ENCODE data around the gene PRKAG1. TPM values are rescaled to one million over a fixed set of nuclear protein-coding genes. Genes with fewer than 3 reads are reported as not detected.

The PRKAG1 gene
- total RNA-seq, result 87.3 and 92.3 TPM in 2 replicates

DNA sequence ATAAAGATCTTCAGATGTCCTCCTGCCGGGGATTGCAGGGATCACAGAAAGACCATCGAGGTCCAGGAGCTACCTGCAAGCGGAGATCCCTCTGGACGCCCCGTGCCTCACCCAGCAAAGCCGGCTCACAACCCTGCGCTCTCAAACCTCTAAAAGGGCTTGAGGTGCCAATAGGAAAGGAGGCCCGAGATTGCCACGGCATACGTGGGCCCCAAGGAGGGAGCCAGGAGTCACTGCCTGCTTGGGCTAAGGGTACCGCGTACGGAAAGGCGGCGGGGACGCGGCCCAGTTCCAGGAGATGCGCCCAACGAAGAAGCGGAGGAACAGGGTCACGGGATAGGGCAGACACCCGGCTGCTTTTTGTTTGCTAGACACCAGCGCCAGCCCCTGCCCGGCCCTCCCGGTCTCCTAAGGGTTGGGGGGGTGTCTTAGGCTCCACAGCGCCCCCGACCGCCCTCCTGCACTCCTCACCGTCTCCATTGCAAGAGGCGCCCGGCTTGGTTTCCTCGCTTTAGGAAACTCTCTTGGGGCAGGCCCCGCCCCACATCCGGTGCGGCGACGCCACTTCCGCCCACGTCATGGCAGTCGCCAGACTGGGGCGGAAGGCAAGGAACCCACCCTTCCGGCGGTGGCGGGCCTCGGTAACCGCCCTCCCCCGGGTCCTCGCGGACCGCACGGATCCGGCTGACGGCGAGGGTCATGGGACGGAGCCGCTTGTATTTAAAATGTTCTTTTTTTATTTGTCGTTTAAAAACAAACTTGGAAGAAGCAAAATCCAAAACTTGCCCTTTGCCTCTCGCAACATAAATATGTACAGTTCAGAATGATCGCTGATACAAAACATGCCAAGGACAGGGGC, at the start of gene PRKAG1:
Gene PRKAG1, minus strand, starts transcription at position 516 of the 859 bp plus-strand sequence. Its CDS starts 36 bp downstream, at position 480.

DNA sequence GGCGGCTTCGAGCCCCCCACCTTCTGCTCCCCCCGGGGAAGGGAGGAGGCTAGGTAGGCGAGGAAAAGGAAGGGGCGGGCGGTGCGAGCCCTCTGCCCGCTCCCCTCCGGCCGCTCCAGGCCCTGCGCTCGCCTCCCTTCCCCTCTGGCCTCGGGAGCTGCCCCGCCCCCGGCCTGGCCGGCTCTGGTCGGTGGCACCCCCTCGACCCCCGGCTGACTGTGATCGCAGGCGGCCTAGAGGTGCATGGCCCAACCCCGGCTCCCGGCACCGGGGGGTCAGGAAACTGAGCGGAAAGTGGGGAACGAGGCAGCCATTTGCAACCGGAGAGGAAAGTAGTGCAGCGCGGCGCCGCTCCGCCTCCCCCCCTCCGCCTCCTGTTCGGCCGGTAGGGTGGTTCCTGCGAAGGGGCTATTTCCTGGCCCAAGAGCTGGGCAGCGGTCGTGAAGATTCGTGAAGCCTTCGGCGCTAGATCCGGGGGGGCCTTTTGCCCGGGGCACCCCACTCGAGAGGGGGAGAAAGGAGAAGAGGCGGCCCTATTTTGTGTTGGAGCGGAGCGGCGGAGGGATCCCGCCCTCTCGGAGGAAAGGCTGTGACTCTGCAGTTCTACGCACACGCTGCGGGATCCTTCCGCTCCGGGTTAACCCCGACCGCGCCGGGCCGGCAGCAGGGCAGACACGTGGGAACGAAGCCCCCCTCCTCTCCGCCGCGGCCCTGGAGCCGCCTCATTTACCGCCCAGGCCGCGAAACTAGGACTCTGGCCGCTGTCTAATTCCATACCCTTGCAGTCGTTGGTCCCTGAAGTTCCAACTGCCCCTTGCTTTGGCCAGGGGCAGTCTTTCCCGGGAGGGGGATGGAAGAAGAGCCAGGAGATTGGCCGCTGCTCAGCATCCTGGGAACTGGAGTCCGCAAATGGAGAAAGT, 41.9 kb upstream of the PRKAG1 start, which contains the start of gene KMT2D:
Gene KMT2D, minus strand, starts transcription at position 558 of the 920 bp plus-strand sequence. CDS start 5,470 bp downstream, outside the sequence.

DNA sequence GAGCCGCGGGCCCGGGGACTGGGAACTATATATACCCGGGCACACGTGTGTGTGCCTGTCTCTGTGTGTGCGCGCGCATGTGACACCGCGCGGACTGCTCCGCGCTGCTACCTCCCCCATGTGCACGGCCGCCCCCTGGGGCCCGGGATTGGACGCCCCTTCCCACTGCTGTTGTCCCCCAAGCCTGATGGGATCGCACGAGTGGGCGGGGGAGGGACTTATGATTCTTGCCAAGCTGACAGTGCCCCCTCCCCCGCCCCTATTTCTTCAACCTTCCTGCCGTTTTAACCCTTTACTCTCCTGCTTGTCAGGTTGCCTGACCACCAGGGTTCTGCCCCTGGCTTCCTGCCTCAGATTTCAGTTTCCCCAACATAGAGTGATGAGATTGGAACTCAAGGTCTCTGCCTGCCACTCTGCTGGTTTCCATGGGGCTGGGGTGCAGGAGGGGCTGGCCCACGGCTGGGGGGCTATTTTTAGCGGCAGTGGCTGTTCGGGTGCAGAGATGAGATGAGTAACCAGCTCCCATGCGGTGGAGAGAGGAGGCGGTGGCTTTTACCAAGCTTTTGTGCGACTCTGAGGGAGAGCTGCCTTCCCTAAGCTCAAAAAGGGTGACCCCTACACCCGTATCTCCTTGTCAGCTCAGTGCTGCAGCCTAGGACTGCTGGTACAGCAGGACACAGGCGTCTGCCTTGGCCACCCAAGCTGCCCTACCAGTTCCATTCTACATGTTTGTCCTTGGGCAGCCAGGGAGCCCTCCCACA, 19.0 kb downstream of the PRKAG1 start, which contains the start of gene DDN:
Gene DDN, minus strand, starts transcription at position 5 of the 761 bp plus-strand sequence. CDS start 88 bp downstream, outside the sequence.

DNA sequence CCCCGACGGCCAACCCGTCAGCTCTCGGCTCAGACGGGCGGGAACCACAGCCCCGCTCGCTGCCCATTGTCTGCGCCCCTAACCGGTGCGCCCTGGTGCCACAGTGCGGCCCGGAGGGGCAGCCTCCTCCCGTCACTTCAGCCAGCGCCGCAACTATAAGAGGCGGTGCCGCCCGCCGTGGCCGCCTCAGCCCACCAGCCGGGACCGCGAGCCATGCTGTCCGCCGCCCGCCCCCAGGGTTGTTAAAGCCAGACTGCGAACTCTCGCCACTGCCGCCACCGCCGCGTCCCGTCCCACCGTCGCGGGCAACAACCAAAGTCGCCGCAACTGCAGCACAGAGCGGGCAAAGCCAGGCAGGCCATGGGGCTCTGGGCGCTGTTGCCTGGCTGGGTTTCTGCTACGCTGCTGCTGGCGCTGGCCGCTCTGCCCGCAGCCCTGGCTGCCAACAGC, 40.3 kb downstream of the PRKAG1 start, which contains the start of gene WNT1:
Gene WNT1, plus strand, starts transcription at position 32 of the 450 bp plus-strand sequence. Its CDS starts 329 bp downstream, at position 361.

DNA sequence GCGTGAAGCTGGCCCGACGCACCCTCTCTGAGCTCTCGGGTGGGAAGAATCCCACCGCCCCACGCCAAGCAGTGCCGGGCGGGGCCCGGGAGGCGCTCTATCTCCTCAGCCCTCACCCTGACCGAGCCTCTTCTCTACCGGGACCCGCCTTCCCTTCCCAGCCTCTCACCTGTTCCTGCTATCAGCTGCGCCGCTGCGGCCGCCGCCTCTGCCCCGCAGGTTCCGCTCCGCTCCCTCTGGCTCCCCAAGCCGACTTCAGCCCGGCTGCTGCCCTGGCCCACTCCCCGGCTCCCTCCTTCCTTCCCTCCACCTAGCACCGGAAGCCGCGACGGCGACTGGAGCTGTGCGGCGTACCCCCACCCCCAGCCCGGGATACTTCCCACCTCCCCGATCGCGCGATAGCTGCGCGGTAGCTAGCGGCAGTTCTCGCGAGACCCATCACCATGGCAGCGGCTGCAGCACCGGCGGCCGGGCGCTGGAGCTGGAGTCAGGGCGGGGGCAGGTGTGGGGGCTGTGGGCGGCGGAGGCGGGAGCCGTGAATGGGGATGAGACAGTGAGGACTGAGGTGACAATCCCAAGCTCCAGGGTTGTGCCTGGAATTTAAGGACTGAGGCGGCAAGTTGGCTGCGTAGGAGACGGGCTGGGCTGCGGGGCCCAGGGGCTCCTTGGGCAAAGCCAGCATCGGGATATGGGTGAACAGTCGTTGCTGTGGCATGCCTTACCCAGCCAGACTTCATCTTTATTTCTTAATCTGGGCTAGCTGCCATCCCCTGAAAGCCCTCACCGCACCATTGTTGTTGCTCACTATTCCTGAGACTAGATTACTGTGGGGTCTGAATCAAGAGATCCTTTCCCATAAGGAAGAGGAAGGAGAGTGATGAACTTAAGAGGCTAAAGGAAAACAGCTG, 61.2 kb downstream of the PRKAG1 start, which contains the start of gene ARF3:
Gene ARF3, minus strand, starts transcription at position 347 of the 908 bp plus-strand sequence. CDS start 16,392 bp downstream, outside the sequence.

Other genes starting within 250 kb of the PRKAG1 start
- gene ADCY6, start 229.7 kb downstream of the PRKAG1 start, total RNA-seq, result 44.5 and 72.6 TPM in 2 replicates
- gene CACNB3, start 200.3 kb downstream of the PRKAG1 start, total RNA-seq, result 41.6 and 62.4 TPM in 2 replicates
- gene DDX23, start 166.6 kb downstream of the PRKAG1 start, total RNA-seq, result 77.6 and 78.5 TPM in 2 replicates
- under 0.01 and 0.33 TPM in 2 replicates for gene RND1, start 152.9 kb downstream of the PRKAG1 start, total RNA-seq
- gene FKBP11, start 93.3 kb downstream of the PRKAG1 start, total RNA-seq, result 10.5 and 18.7 TPM in 2 replicates
- 37.1 and 45.2 TPM in 2 replicates for gene ARF3, start 61.3 kb downstream of the PRKAG1 start, total RNA-seq
- gene WNT10B, start 47.0 kb downstream of the PRKAG1 start, total RNA-seq, result 0.83 TPM in 1 of 2 replicates, not detected in the other
- not detected in 2 replicates for gene WNT1, start 40.5 kb downstream of the PRKAG1 start, total RNA-seq
- gene DDN, start 19.4 kb downstream of the PRKAG1 start, total RNA-seq, result 0.15 and 0.17 TPM in 2 replicates
- gene KMT2D, start 42.0 kb upstream of the PRKAG1 start, total RNA-seq, result 35.7 and 51.5 TPM in 2 replicates
- gene RHEBL1, start 51.2 kb upstream of the PRKAG1 start, total RNA-seq, result 0.15 TPM in 1 of 2 replicates, not detected in the other
- gene DHH, start 76.0 kb upstream of the PRKAG1 start, total RNA-seq, result under 0.01 and 0.17 TPM in 2 replicates
- 53.2 and 88.0 TPM in 2 replicates for gene LMBR1L, start 92.1 kb upstream of the PRKAG1 start, total RNA-seq
- 1,870 and 4,279 TPM in 2 replicates for gene TUBA1B, start 112.6 kb upstream of the PRKAG1 start, total RNA-seq
- gene TUBA1A, start 170.3 kb upstream of the PRKAG1 start, total RNA-seq, result 1,515 and 1,616 TPM in 2 replicates
- 476 and 565 TPM in 2 replicates for gene TUBA1C, start 246.3 kb upstream of the PRKAG1 start, total RNA-seq